Hepatocyte (in vitro differentiated cells): ENCODE measurements around the gene STK32C. TPM values are rescaled to one million over a fixed set of nuclear protein-coding genes. Genes with fewer than 3 reads are reported as not detected.

Experiments used
- DNase-seq: peaks from one replicate; pipeline ENCODE4 v3.0.0-alpha.2; 2016; ENCODE audit warnings: low spot score
- H2AFZ ChIP-seq: fragments of 200-600 bp; sonication (generic); 2 replicates; pipeline ENCODE4 v1.6.0; 2016; ENCODE audit warnings: antibody characterized with exemption, mild to moderate bottlenecking
- H3K27ac ChIP-seq: fragments of 200-600 bp; sonication (generic); 2 replicates; pipeline ENCODE4 v1.5.1; 2016; ENCODE audit warnings: mild to moderate bottlenecking
- H3K27me3 ChIP-seq: fragments of 200-600 bp; sonication (generic); 2 replicates; pipeline ENCODE4 v1.6.1; 2016
- H3K36me3 ChIP-seq: fragments of 200-600 bp; sonication (generic); replicated peaks from 2 replicates; pipeline ENCODE4 v1.5.1; 2016; ENCODE audit warnings: low read depth; ENCODE audit not compliant: insufficient read depth
- H3K4me1 ChIP-seq: fragments of 200-600 bp; sonication (generic); 2 replicates; pipeline ENCODE4 v1.5.1; 2016; ENCODE audit warnings: mild to moderate bottlenecking, moderate library complexity; ENCODE audit not compliant: insufficient read depth
- H3K4me2 ChIP-seq: fragments of 200-600 bp; sonication (generic); 2 replicates; pipeline ENCODE4 v1.6.0; 2016
- H3K4me3 ChIP-seq: fragments of 200-600 bp; sonication (generic); 2 replicates; pipeline ENCODE4 v1.5.1; 2016; ENCODE audit warnings: mild to moderate bottlenecking
- H3K79me2 ChIP-seq: fragments of 200-600 bp; sonication (generic); 2 replicates; pipeline ENCODE4 v1.6.0; 2017; ENCODE audit warnings: mild to moderate bottlenecking
- H3K9me2 ChIP-seq: fragments of 200-600 bp; sonication (generic); replicated peaks from 2 replicates; pipeline ENCODE4 v1.6.0; 2017; ENCODE audit warnings: mild to moderate bottlenecking; ENCODE audit not compliant: insufficient read depth
- H3K9me3 ChIP-seq: fragments of 200-600 bp; sonication (generic); 2 replicates; pipeline ENCODE4 v1.5.1; 2016; ENCODE audit warnings: low read depth, mild to moderate bottlenecking
- H4K20me1 ChIP-seq: fragments of 200-600 bp; sonication (generic); 2 replicates; pipeline ENCODE4 v1.6.0; 2016; ENCODE audit warnings: mild to moderate bottlenecking; ENCODE audit not compliant: insufficient read depth, poor library complexity, severe bottlenecking
- CTCF ChIP-seq: fragments of 200-600 bp; sonication (generic); IDR thresholded peaks from 2 replicates; pipeline ENCODE4 v1.5.1; 2016; ENCODE audit warnings: antibody characterized with exemption, mild to moderate bottlenecking; ENCODE audit not compliant: poor library complexity
- EZH2 ChIP-seq: fragments of 200-600 bp; sonication (generic); IDR thresholded peaks from 2 replicates; pipeline ENCODE4 v1.6.1; 2016; ENCODE audit warnings: antibody characterized with exemption, mild to moderate bottlenecking, borderline replicate concordance
- EZH2phosphoT487 ChIP-seq: fragments of 200-600 bp; sonication (generic); IDR thresholded peaks from one replicate; pipeline ENCODE4 v1.6.1; 2018; ENCODE audit warnings: antibody characterized with exemption, mild to moderate bottlenecking, low read depth, moderate library complexity; ENCODE audit not compliant: unreplicated experiment, severe bottlenecking
- WGBS: methylation state at CpG from one replicate; pipeline ENCODE4 v1.1.6; 2016; ENCODE audit warnings: low lambda C conversion rate; ENCODE audit errors: missing lambda C conversion rate; 5-methylcytosine and 5-hydroxymethylcytosine counted together
- polyA plus RNA-seq: library from polyadenylated mRNA; unstranded; fragments of >200 nt; fragmentation: Nextera tagmentation; extraction: Ambion mirVana; gene quantifications from 2 replicates; pipeline ENCODE4 v1.2.1, GENCODE V29; 2016
- total RNA-seq: library from RNA; depleted of rRNA; stranded (reverse); fragments of >200 nt; gene quantifications from 2 replicates; pipeline ENCODE4 v1.2.3, GENCODE V29; 2014

STK32C gene
- total and polyA plus RNA-seq, 2 experiments from 2014 or later = 7.9 to 12.2 TPM

GRCh38 chr10:132205650-132206376 lies 101.9 kb downstream of the STK32C start:
- Histone ChIP-seq H3K79me2 (no peaks in the 10 kb centered on the region), H4K20me1 (no peaks in the 10 kb centered on the region), H3K9me2 (no peaks in the 10 kb centered on the region), H3K4me3 (no peak overlapping the region), H2AFZ (no peak overlapping the region), H3K4me1 (no peaks in the 10 kb centered on the region), H3K9me3 (no peaks in the 10 kb centered on the region), H3K27me3 (no peaks in the 10 kb centered on the region), H3K36me3 (no peaks in the 10 kb centered on the region), H3K4me2 (no peak overlapping the region), H3K27ac (no peak overlapping the region)
- TF ChIP-seq CTCF = no peak
- no peak for TF ChIP-seq EZH2phosphoT487
- no peak for TF ChIP-seq EZH2
- WGBS = 78% methylated on average over 31 of the region's 37 CpGs
- DNase-seq = no peak

DNA sequence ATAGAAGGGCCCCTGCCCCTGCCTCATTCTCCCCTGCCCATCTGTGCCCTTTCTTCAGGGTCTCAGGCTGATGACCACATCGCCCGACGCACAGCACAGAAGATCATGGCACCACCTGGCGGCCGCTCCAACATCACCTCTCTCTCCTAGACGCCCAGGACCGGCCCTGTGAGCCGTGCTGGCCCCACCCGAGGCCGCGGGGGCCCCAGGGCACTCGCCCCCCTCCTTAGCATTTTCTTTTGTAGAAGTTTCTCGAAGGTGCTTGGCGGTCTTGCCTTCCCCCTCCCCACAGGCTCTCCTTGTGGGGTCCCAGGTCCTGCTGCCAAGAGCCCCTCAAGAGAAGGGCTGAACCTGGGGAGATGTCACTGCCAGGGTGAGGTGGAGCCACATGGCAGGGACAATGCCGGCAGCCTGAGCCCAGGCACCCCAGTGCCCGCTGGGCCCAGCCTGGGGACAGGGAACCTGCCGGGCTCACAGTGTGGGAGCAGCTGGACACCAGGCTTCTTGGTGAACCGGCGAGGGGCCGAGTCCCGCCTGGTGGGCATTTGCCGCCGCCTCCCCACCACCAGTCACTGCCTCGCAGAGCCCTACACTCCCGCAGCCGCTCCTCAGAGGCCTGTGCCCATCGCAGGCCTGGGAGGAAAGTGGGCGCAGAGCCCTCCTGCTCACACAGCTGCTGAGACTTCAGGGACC lies 102.8 kb downstream of the STK32C start:
- 86% methylated on average over 26 of the region's 28 CpGs for WGBS
- no peak overlapping the region for H3K4me3 ChIP-seq
- H4K20me1 ChIP-seq = no peaks in the 10 kb centered on the region
- H3K27ac ChIP-seq = no peak overlapping the region
- H3K79me2 ChIP-seq = no peaks in the 10 kb centered on the region
- no peaks in the 10 kb centered on the region for H3K27me3 ChIP-seq
- H3K4me2 ChIP-seq = no peak overlapping the region
- TF ChIP-seq CTCF (no peak), EZH2 (no peak), EZH2phosphoT487 (no peak)
- no peak for DNase-seq
- H3K9me2 ChIP-seq = no peaks in the 10 kb centered on the region
- H3K36me3 ChIP-seq = no peaks in the 10 kb centered on the region
- H3K4me1 ChIP-seq = no peaks in the 10 kb centered on the region
- H2AFZ ChIP-seq = no peak overlapping the region
- H3K9me3 ChIP-seq = no peaks in the 10 kb centered on the region

GRCh38 chr10:132204078-132204780 lies 103.5 kb downstream of the STK32C start:
- TF ChIP-seq EZH2 (no peak), EZH2phosphoT487 (no peak), CTCF (no peak)
- Histone ChIP-seq H4K20me1 (no peaks in the 10 kb centered on the region), H3K36me3 (no peaks in the 10 kb centered on the region), H3K4me2 (no peak overlapping the region), H2AFZ (no peak overlapping the region), H3K79me2 (no peaks in the 10 kb centered on the region), H3K27ac (no peak overlapping the region), H3K27me3 (no peaks in the 10 kb centered on the region), H3K4me3 (no peak overlapping the region), H3K9me3 (no peaks in the 10 kb centered on the region), H3K9me2 (no peaks in the 10 kb centered on the region), H3K4me1 (no peaks in the 10 kb centered on the region)
- WGBS = 89% methylated on average over 19 of the region's 20 CpGs
- no peak for DNase-seq
